HepG2 (cell line): Measurements from ENCODE around the gene MDH2. TPM values are rescaled to one million over a fixed set of nuclear protein-coding genes. Genes with fewer than 3 reads are reported as not detected.

Experiments
- HES4 ChIP-seq: sonication (generic); formaldehyde crosslinking; IDR thresholded peaks from 2 replicates; pipeline ENCODE4 v1.9.0; 2021; ENCODE audit warnings: mild to moderate bottlenecking, missing genetic modification reagents, borderline replicate concordance
- MAFF ChIP-seq: IDR thresholded peaks from 2 replicates; pipeline ENCODE4 v1.6.1; 2011; ENCODE audit warnings: low read depth, low read length, improper control_type of control experiment
- RXRB ChIP-seq: IDR thresholded peaks from 2 replicates; pipeline ENCODE4 v1.6.1; 2016; ENCODE audit warnings: borderline replicate concordance, missing genetic modification reagents, missing compliant biosample characterization
- SKI ChIP-seq: fragments of 450-650 bp; IDR thresholded peaks from one replicate; pipeline ENCODE4 v1.6.1; 2018; ENCODE audit warnings: mild to moderate bottlenecking; ENCODE audit not compliant: partially characterized antibody
- ZNF513 ChIP-seq: sonication (generic); formaldehyde crosslinking; conservative IDR thresholded peaks from 2 replicates; pipeline ENCODE4 v1.5.0; 2020; ENCODE audit warnings: missing genetic modification reagents
- ZNF543 ChIP-seq: sonication (generic); formaldehyde crosslinking; IDR thresholded peaks from 2 replicates; pipeline ENCODE4 v1.4.0; 2020; ENCODE audit warnings: mild to moderate bottlenecking, missing genetic modification reagents
- ZNF703 ChIP-seq: sonication (generic); formaldehyde crosslinking; IDR thresholded peaks from 2 replicates; pipeline ENCODE4 v1.5.1; 2020; ENCODE audit warnings: missing genetic modification reagents, mild to moderate bottlenecking, moderate library complexity, borderline replicate concordance
- ZNF816 ChIP-seq: sonication (generic); formaldehyde crosslinking; IDR thresholded peaks from 2 replicates; pipeline ENCODE4 v1.8.0; 2022; ENCODE audit warnings: missing genetic modification reagents, mild to moderate bottlenecking, borderline replicate concordance
- ZXDC ChIP-seq: sonication (generic); formaldehyde crosslinking; IDR thresholded peaks from 2 replicates; pipeline ENCODE4 v1.5.0; 2020; ENCODE audit warnings: mild to moderate bottlenecking, missing genetic modification reagents
- polyA plus RNA-seq, 8 experiments: library from polyadenylated mRNA; depleted of rRNA in 3 of 8; stranded (reverse) in 7 of 8; unstranded in 1 of 8; fragments of >200 nt; fragmentation: Illumina TruSeq in 4 of 8; extraction: Trizol in 4 of 8; gene quantifications; 2 replicates each; pipeline versions ENCODE4 v1.2.1 to v1.2.3, GENCODE V29; 2011 to 2016; ENCODE audit warnings: low read depth in 4 of 8, missing spikeins in 1 of 8, mixed read lengths in 1 of 8; ENCODE audit not compliant: insufficient read depth in 1 of 8
- total RNA-seq, 5 experiments: library from RNA; depleted of rRNA; stranded (reverse); fragments of >200 nt; fragmentation: Illumina TruSeq; extraction: Trizol; gene quantifications; 2 replicates each; pipeline ENCODE4 v1.2.3, GENCODE V29; 2016; ENCODE audit warnings: low read depth in 1 of 5
- TF ChIP-seq, protein P1 (sequence below): sonication (generic); formaldehyde crosslinking; IDR thresholded peaks from one replicate; pipeline ENCODE4 v1.5.1; 2020; ENCODE audit warnings: mild to moderate bottlenecking, missing genetic modification reagents; ENCODE audit errors: not compliant biosample characterization
- TF ChIP-seq, protein P2 (sequence below): sonication (generic); formaldehyde crosslinking; IDR thresholded peaks from 2 replicates; pipeline ENCODE4 v1.5.0; 2020; ENCODE audit warnings: missing genetic modification reagents
- TF ChIP-seq, protein P3 (sequence below), 2 experiments: sonication (generic) in 1 of 2; formaldehyde crosslinking in 1 of 2; IDR thresholded peaks; 2 replicates each; pipeline versions ENCODE4 v1.4.0 to v1.6.1; 2018 to 2020; ENCODE audit warnings: missing genetic modification reagents in 2 of 2, borderline replicate concordance in 1 of 2, low read depth in 1 of 2, mild to moderate bottlenecking in 1 of 2, missing biosample characterization in 1 of 2

The MDH2 gene
- total and polyA plus RNA-seq, 2 of the 13 experiments (the other 11 are each of a cell fraction or from before 2014, with no cell fraction given): 81.4 to 90.3 TPM

GRCh38 chr7:76108540-76109233 is 60.8 kb downstream of the MDH2 start (continued):
- TF ChIP-seq HES4: no peak
- no peak for TF ChIP-seq SKI
- no peak for TF ChIP-seq ZNF703 (CRISPR knock-in tag)
- peak; percentile 18; the same call in 1 of the 2 replicates for TF ChIP-seq ZNF816 (CRISPR knock-in tag)
- TF ChIP-seq, protein P1, sequence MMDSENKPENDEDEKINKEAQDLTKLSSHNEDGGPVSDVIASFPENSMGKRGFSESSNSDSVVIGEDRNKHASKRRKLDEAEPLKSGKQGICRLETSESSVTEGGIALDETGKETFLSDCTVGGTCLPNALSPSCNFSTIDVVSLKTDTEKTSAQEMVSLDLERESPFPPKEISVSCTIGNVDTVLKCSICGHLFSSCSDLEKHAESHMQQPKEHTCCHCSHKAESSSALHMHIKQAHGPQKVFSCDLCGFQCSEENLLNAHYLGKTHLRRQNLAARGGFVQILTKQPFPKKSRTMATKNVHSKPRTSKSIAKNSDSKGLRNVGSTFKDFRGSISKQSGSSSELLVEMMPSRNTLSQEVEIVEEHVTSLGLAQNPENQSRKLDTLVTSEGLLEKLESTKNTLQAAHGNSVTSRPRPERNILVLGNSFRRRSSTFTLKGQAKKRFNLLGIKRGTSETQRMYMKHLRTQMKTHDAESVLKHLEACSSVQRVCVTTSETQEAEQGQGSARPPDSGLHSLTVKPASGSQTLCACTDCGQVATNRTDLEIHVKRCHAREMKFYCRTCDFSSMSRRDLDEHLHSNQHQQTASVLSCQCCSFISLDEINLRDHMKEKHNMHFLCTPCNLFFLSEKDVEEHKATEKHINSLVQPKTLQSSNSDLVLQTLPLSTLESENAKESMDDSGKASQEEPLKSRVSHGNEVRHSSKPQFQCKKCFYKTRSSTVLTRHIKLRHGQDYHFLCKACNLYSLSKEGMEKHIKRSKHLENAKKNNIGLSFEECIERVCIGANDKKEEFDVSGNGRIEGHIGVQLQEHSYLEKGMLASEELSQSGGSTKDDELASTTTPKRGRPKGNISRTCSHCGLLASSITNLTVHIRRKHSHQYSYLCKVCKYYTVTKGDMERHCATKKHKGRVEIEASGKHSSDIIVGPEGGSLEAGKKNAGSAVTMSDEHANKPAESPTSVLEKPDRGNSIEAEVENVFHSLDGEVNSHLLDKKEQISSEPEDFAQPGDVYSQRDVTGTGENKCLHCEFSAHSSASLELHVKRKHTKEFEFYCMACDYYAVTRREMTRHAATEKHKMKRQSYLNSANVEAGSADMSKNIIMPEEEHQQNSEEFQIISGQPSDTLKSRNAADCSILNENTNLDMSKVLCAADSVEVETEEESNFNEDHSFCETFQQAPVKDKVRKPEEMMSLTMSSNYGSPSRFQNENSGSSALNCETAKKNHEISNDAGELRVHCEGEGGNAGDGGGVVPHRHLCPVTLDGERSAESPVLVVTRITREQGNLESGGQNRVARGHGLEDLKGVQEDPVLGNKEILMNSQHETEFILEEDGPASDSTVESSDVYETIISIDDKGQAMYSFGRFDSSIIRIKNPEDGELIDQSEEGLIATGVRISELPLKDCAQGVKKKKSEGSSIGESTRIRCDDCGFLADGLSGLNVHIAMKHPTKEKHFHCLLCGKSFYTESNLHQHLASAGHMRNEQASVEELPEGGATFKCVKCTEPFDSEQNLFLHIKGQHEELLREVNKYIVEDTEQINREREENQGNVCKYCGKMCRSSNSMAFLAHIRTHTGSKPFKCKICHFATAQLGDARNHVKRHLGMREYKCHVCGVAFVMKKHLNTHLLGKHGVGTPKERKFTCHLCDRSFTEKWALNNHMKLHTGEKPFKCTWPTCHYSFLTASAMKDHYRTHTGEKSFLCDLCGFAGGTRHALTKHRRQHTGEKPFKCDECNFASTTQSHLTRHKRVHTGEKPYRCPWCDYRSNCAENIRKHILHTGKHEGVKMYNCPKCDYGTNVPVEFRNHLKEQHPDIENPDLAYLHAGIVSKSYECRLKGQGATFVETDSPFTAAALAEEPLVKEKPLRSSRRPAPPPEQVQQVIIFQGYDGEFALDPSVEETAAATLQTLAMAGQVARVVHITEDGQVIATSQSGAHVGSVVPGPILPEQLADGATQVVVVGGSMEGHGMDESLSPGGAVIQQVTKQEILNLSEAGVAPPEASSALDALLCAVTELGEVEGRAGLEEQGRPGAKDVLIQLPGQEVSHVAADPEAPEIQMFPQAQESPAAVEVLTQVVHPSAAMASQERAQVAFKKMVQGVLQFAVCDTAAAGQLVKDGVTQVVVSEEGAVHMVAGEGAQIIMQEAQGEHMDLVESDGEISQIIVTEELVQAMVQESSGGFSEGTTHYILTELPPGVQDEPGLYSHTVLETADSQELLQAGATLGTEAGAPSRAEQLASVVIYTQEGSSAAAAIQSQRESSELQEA (CRISPR knock-in tag): no peak
- no peak for TF ChIP-seq ZNF513 (CRISPR knock-in tag)
- peak; percentile 46; the same call in 1 of the 2 replicates for TF ChIP-seq RXRB (CRISPR knock-in tag)
- TF ChIP-seq ZNF543 (CRISPR knock-in tag): no peak
- TF ChIP-seq, protein P2, sequence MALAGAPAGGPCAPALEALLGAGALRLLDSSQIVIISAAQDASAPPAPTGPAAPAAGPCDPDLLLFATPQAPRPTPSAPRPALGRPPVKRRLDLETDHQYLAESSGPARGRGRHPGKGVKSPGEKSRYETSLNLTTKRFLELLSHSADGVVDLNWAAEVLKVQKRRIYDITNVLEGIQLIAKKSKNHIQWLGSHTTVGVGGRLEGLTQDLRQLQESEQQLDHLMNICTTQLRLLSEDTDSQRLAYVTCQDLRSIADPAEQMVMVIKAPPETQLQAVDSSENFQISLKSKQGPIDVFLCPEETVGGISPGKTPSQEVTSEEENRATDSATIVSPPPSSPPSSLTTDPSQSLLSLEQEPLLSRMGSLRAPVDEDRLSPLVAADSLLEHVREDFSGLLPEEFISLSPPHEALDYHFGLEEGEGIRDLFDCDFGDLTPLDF (CRISPR knock-in tag): no peak
- TF ChIP-seq, protein P3, sequence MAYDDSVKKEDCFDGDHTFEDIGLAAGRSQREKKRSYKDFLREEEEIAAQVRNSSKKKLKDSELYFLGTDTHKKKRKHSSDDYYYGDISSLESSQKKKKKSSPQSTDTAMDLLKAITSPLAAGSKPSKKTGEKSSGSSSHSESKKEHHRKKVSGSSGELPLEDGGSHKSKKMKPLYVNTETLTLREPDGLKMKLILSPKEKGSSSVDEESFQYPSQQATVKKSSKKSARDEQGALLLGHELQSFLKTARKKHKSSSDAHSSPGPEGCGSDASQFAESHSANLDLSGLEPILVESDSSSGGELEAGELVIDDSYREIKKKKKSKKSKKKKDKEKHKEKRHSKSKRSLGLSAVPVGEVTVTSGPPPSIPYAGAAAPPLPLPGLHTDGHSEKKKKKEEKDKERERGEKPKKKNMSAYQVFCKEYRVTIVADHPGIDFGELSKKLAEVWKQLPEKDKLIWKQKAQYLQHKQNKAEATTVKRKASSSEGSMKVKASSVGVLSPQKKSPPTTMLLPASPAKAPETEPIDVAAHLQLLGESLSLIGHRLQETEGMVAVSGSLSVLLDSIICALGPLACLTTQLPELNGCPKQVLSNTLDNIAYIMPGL (CRISPR knock-in tag; IDR thresholded peaks at IDR 0.05; ENCODE audit: borderline replicate concordance in 1 of 2, low read depth in 1 of 2): no peak; a peak in 2 of 4 replicates
- no peak for TF ChIP-seq MAFF
- TF ChIP-seq ZXDC (CRISPR knock-in tag): no peak
